Hepatocyte (in vitro differentiated cells): ENCODE measurements around the gene CTNNA1.

Source experiments
- CTCF ChIP-seq: fragments of 200-600 bp; sonication (generic); IDR thresholded peaks from 2 replicates; pipeline ENCODE4 v1.5.1; 2016; ENCODE audit warnings: antibody characterized with exemption, mild to moderate bottlenecking; ENCODE audit not compliant: poor library complexity
- EZH2 ChIP-seq: fragments of 200-600 bp; sonication (generic); IDR thresholded peaks from 2 replicates; pipeline ENCODE4 v1.6.1; 2016; ENCODE audit warnings: antibody characterized with exemption, mild to moderate bottlenecking, borderline replicate concordance
- EZH2phosphoT487 ChIP-seq: fragments of 200-600 bp; sonication (generic); IDR thresholded peaks from one replicate; pipeline ENCODE4 v1.6.1; 2018; ENCODE audit warnings: antibody characterized with exemption, mild to moderate bottlenecking, low read depth, moderate library complexity; ENCODE audit not compliant: unreplicated experiment, severe bottlenecking

GRCh38 chr5:138955671-138956295 lies 202.6 kb downstream of the CTNNA1 start:
- TF ChIP-seq CTCF, result no peak
- TF ChIP-seq EZH2, result no peak
- TF ChIP-seq EZH2phosphoT487, result no peak
